GM19025 (cell line): ENCODE measurements around the gene NXN.
"Not testable (repeated sequence)": the region's sequence is repeated elsewhere in the genome, so short reads cannot be mapped to it uniquely, and the experiment has no call there.

Experiments
- ATAC-seq: cut with Tn5 transposase; IDR thresholded peaks from one replicate; pipeline ENCODE4 v1.9.1; 2021; ENCODE audit warnings: mild to moderate bottlenecking, low read depth, moderate library complexity; ENCODE audit not compliant: unreplicated experiment

NXN gene

DNA sequence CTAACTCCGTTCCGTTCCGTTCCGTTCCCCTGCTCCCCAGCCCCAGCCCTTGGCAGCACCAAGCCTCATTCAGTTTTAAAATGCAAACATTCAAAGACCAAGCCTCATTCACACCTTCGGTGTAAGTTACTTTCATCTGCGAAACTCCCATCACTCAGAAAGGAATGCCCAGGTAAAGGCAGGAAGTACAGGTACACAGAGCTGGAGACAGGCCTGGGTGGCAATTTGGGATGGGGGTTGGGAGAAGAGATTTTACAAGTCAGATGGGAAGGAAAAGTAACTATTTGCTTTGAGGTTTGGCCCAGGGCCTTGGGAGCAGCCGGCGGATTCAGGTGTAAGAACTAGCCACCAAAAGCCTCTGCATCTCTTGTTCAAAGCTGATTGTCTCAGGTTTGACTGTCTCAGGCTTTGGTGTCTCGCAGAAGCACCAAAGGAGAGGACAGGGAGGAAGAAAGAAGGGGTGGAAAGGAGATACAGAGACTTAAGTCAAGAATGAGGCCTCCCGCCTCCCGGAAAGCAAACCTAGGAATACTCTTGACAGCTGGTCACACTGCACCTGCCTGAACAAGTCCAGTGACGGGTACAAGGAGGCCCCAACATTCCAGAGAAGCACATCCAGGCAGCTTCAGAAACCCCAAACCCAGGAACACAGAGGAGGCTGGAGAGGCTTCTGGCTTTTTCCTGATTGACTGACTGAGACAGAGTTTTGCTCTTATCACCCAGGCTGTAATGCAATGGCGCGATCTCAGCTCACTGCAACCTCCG, 54.7 kb downstream of the NXN start:
- ATAC-seq, result no peak

DNA sequence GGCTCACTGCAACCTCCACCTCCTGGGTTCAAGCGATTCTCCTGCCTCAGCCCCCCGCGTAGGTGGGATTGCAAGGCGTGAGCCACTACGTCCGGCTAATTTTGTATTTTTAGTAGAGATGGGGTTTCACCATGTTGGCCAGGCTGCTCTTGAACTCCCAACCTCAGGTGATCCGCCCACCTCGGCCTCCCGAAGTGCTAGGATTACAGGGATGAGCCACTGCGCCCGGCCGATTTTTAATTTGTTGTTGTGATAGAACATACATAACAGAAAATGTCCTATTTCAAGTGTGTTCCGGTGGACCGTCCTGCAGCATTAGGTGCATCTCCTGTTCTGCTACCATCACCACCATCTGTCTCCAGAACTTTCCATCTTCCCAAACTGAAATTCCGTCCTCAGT, 55.3 kb downstream of the NXN start:
- not testable (repeated sequence) for ATAC-seq

- no peak for ATAC-seq
These were observed 55.9 kb downstream of the NXN start for GRCh38 chr17:923633-924032.

GRCh38 chr17:921161-921560, 58.4 kb downstream of the NXN start:
- no peak for ATAC-seq

- no peak for ATAC-seq
These were observed 59.4 kb downstream of the NXN start for GRCh38 chr17:920190-920589.

GRCh38 chr17:917941-918740, 61.4 kb downstream of the NXN start:
- no peak for ATAC-seq

GRCh38 chr17:917391-917811, 62.2 kb downstream of the NXN start:
- no peak for ATAC-seq

- ATAC-seq, result no peak
These were observed 63.3 kb downstream of the NXN start for GRCh38 chr17:916315-916714.

DNA sequence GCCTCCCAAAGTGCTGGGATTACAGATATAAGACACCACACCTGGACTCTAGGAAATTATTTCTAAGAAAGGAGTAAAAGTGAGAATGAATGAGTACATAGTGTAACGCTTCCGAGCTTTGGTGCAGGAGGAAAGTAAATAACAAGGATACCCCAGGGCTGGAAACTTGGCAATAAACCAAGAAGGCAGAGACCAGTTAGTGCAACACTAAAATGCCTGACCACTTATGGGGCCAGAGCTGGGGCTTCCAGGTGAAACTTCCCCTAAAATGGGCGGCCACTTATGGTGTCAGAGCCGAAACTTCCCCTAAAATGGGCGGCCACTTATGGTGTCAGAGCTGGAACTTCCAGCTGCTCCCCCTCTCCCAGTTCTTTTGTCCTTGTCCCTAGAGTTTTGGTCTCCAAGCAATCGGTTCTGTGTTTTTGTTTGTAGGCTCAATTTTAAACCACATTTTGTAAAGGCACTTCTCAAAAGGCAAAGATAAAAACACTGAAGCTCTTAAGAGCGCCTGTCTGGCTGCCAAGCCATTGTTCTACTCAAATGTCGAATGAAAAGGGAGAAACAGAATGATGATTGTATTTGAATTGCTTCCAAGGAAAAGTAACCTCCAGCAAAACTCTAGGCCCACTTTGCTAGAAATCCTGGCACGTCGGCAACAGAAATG, 63.9 kb downstream of the NXN start:
- no peak for ATAC-seq

DNA sequence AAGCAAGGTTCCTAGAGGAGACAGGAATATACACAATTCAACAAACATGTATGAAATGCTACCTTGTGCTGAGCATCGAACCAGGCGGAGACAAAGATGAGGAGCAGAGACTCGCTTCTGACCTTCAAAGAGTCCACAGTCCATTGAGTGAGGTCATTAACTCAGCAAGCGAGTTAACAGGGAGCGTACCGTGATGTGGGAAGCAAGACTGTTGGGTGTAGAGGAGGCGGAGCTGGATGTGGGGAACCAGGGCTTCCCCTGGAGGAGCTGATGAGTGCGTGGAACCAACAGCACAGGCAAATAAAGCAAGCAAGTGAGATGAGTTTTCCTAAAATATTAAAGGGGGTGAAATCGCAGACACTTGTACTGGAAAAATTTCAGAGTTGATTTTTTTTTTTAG, 65.0 kb downstream of the NXN start:
- ATAC-seq, result no peak

GRCh38 chr17:913207-913606, 66.4 kb downstream of the NXN start:
- no peak for ATAC-seq

DNA sequence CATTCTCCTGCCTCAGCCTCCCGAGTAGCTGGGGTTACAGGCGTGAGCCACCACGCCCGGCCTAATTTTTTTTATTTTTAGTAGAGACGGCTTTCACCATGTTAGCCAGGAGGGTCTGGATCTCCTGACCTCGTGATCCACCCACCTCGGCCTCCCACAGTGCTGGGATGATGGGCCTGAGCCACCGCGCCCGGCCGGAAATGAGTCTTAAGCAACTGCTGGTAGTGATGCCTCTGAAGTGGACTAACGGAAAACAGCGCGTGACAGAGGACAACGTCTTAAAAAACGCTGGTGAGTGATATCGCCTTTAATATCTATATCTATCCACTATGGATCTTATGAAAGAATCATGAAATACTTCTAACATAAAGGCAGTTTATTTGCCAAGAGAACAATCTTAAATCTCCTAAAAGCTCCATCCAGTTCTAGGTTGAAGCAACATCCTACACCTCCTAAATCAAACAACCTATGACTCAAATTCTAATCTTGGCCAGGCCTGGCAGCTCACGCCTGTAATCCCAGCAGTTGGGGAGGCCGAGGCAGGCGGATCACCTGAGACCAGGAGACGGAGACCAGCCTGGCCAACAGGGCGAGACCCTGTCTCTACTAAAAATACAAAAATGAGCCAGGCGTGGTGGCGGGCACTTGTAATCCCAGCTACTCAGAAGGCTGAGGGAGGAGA, 69.8 kb downstream of the NXN start:
- ATAC-seq, result no peak

DNA sequence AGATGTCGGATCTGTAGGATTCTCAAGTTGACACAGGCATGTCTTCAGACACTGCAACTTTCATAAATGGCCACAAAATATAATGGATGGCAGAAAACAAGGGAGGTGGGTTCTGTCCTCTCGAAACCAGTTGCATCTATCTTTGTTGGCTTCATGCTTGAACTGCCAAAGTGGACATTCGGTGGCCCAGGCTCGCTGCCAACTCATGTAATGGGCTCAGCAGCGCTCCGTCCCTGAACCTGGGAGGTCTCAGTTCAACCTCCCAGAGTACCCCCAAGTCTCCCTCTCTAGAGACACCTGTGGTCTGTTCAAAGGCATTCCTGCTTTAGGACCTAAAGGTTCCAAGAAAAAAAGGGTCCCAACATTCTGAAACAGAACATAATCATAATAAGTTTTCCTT, 71.9 kb downstream of the NXN start:
- no peak for ATAC-seq

DNA sequence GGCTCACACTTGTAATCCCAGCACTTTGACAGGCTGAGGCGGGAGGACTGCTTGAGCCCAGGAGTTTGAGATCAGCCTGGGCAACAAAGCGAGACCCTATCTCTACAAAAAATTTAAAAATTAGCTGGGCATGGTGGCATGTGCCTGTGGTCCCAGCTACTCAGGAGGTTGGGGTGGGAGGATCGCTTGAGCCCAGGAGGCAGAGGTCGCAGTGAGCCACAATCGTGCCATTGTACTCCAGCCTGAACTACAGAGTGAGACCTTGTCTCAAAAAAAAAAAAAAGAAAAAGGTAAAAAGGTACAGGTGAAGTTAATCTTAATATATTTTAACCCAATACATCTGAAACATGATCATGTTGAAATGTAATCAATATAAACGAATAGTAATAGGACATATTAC, 73.9 kb downstream of the NXN start:
- not testable (repeated sequence) for ATAC-seq

GRCh38 chr17:903691-904481, 75.7 kb downstream of the NXN start:
- no peak for ATAC-seq

- ATAC-seq, result no peak
These were observed 77.1 kb downstream of the NXN start for GRCh38 chr17:902463-902862.

GRCh38 chr17:901964-902363, 77.6 kb downstream of the NXN start:
- ATAC-seq, result no peak

DNA sequence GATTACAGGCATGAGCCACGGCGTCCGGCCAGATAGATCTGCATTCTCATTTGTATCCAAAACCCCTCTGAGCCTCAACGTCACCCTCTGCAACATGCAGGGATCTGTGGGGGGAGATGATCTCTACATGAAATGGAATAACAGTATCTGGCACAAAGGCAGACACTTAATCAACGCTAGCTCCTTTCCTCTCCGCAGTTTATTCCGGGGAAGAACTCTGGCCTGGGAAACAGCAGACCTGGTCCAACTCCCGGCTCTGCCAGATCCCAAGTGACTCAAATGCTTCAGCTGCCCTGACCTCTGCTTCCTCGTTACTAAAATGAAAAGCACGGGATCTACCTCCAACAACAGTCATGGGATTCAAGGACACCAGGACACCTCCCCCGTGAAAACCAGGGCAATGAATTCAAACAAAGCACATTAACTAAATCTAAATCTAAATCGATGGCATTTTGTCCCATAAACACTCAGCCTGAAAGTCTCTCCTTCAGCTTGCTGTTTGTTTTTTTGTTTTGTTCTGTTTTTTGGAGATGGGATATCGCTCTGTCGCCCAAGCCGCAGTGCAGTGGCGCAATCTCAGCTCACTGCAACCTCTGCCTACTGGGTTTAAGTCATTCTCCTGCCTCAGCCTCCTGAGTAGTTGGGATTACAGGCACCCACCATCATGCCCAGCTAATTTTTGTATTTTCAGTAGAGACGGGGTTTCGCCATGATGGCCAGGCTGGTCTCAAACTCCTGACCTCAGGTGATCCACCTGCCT, 78.2 kb downstream of the NXN start:
- no peak for ATAC-seq

- no peak for ATAC-seq
These were observed 79.1 kb downstream of the NXN start for GRCh38 chr17:900336-900934.
